RWPE1 (cell line): Measurements from ENCODE around the gene COPB2.

Experiments used
- CTCF ChIA-PET: fragments of 350-600 bp; sonication (Branson Sonifier 250); formaldehyde crosslinking; extraction: SDS; loops from one replicate; lab custom pipeline; 2021; lab: Yijun Ruan, JAX
- POLR2A ChIA-PET: fragments of 400-600 bp; formaldehyde crosslinking; extraction: SDS; loops from one replicate; lab custom pipeline; 2020; ENCODE audit warnings: antibody characterized with exemption; ENCODE audit not compliant: low non-redundant PET; lab: Yijun Ruan, JAX
- DNase-seq: peaks from one replicate; pipeline ENCODE4 v3.0.0; 2012; ENCODE audit warnings: low spot score
- H3K27ac ChIP-seq: fragments of 450-650 bp; 2 replicates; pipeline ENCODE4 v1.5.1; 2017
- TF ChIP-seq, protein P1 (sequence below): fragments of 450-650 bp; conservative IDR thresholded peaks from 2 replicates; pipeline ENCODE4 v1.5.1; 2017; ENCODE audit warnings: low read depth, mild to moderate bottlenecking

COPB2 gene

DNA sequence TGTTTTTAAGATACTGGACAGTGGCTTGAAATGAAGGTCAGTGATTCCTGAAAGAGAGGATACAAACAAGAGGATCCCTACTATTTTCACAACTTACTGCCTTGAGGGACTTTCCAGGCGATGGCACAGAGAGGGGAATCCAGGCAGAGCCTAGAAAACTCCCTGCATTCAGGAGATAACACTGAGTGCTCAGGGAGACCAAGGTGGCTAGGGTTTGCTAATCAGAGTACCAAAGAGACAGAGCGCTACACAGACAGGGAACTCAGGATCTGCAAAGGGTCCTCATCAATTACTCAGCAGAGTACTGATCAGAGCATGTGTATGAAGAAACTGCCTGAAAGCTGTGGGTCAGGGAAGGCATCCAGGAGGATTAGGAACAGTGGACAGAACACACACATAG lies 57.4 kb downstream of the COPB2 start:
- ChIA-PET POLR2A (no interaction called here), CTCF (interaction anchor here (0.7 kb wide), 1 partner anchor 1567 kb away, joined by 5 read pairs; no protein-coding TSS in a partner anchor)
- TF ChIP-seq, protein P1, sequence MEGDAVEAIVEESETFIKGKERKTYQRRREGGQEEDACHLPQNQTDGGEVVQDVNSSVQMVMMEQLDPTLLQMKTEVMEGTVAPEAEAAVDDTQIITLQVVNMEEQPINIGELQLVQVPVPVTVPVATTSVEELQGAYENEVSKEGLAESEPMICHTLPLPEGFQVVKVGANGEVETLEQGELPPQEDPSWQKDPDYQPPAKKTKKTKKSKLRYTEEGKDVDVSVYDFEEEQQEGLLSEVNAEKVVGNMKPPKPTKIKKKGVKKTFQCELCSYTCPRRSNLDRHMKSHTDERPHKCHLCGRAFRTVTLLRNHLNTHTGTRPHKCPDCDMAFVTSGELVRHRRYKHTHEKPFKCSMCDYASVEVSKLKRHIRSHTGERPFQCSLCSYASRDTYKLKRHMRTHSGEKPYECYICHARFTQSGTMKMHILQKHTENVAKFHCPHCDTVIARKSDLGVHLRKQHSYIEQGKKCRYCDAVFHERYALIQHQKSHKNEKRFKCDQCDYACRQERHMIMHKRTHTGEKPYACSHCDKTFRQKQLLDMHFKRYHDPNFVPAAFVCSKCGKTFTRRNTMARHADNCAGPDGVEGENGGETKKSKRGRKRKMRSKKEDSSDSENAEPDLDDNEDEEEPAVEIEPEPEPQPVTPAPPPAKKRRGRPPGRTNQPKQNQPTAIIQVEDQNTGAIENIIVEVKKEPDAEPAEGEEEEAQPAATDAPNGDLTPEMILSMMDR: no peak
- DNase-seq: no peak
- no peak overlapping the region for H3K27ac ChIP-seq

DNA sequence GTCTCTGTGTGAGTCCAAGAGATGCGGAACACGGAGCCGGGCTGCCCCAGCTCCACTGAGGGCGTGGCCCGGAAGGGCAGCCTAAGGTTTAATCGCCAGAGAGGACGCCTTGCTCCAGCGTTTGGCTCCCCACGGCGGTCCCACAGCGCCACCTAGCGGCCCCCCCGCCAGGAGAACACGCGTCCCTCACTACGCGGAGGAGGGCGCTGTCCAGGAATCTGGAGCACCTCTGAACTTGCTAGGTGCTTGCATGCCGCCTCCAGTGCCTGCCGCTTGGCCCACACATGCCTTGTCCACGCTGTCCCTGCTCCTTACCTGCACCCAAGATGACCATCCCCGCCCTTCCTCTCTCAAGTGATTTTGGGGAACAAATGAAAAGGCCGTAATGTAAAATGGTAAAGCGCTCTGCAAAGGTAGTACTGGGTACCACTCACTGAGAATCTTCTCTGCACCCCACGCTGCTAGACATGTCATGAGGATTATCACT lies 60.0 kb downstream of the COPB2 start:
- no peak overlapping the region for H3K27ac ChIP-seq
- TF ChIP-seq, protein P1: peak; percentile 96
- POLR2A ChIA-PET: no interaction called here
- DNase-seq: peak; percentile 92
- CTCF ChIA-PET: interaction anchor here (0.5 to 3.6 kb wide), 19 partner anchors 9 to 1384 kb away, joined by 3 to 41 read pairs (median 3); no protein-coding TSS in a partner anchor

GRCh38 chr3:139328356-139328755 lies 61.1 kb downstream of the COPB2 start:
- no peak overlapping the region for H3K27ac ChIP-seq
- ChIA-PET CTCF (interaction anchor here (0.6 to 3.6 kb wide), 4 partner anchors 12 to 733 kb away, joined by 3 to 41 read pairs (median 6); no protein-coding TSS in a partner anchor), POLR2A (no interaction called here)
- DNase-seq: no peak
- TF ChIP-seq, protein P1: no peak

- no peak overlapping the region for H3K27ac ChIP-seq
- DNase-seq: no peak
- ChIA-PET POLR2A (no interaction called here), CTCF (no interaction called here)
- TF ChIP-seq, protein P1: no peak
Observed at GRCh38 chr3:139327861-139328260, 61.6 kb downstream of the COPB2 start.

DNA sequence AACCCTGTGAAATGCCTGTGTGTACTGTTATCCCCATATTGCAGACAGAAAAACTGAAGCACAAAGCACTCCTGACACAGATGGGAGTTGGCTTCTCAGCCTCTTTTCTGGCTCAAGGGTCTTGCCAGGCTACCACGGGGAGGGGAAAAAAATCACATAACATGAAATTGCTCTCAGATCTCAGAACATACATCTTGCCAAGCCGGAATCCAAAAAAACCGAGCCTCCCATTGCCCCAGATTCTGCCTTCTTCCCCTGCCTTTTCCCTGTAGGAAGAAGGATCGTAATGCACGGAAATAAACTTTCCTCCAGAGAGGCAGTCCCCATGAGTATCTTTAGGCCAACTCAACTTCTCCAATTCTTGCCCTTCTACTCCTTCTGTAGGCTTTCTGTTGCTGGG lies 62.2 kb downstream of the COPB2 start:
- ChIA-PET CTCF (no interaction called here), POLR2A (interaction anchor here (0.7 kb wide), 1 partner anchor 418 kb away, joined by 3 read pairs; no protein-coding TSS in a partner anchor)
- H3K27ac ChIP-seq: no peak overlapping the region
- no peak for DNase-seq
- TF ChIP-seq, protein P1: no peak

DNA sequence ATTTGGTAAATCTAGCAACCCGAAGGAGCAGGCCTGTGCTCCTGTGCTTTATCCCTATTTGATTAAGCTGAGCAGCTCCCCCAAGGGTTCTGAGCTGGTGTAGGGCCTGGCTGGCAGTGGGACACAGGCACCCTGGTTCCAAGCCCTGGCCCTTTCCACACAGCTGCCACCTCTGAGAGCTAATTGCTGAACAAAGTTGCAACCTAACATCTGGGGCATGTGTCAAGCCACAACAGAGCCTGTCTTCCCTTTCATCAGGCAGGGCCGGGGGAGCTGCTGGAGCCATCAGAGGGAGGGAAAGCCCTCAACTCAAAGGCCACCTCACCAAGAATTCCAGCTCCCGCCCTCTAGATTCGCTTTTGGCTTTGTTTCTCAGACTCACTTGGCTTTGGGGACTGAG lies 62.7 kb downstream of the COPB2 start:
- H3K27ac ChIP-seq: no peak overlapping the region
- ChIA-PET CTCF (no interaction called here), POLR2A (interaction anchor here (0.7 kb wide), 1 partner anchor 417 kb away, joined by 3 read pairs; no protein-coding TSS in a partner anchor)
- TF ChIP-seq, protein P1: no peak
- no peak for DNase-seq
